ENCODE data around the gene TMEM237.

Gene TMEM237

DNA sequence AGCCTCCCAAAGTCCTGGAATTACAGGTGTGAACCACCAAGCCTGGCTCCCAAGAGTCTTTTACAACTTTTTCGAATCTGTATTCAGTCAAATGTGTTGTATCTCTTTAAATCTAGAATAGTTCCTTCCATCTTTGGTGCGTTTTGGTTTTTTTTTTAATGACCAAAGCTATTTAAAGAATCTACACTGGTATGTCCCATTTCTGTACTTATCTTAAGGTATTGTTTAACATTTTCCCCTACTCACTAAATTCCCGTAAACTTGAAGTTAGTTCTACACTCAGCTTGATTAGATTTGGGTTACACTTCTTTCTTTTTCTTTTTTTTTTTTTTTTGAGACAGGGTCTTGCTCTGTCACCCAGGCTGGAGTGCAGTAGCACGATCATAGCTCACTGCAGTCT is 63.8 kb downstream of the TMEM237 start:
- H3K4me1 ChIP-seq: no peaks in the 10 kb centered on the region
- DNase-seq: no peak
- TF ChIP-seq, protein P1, sequence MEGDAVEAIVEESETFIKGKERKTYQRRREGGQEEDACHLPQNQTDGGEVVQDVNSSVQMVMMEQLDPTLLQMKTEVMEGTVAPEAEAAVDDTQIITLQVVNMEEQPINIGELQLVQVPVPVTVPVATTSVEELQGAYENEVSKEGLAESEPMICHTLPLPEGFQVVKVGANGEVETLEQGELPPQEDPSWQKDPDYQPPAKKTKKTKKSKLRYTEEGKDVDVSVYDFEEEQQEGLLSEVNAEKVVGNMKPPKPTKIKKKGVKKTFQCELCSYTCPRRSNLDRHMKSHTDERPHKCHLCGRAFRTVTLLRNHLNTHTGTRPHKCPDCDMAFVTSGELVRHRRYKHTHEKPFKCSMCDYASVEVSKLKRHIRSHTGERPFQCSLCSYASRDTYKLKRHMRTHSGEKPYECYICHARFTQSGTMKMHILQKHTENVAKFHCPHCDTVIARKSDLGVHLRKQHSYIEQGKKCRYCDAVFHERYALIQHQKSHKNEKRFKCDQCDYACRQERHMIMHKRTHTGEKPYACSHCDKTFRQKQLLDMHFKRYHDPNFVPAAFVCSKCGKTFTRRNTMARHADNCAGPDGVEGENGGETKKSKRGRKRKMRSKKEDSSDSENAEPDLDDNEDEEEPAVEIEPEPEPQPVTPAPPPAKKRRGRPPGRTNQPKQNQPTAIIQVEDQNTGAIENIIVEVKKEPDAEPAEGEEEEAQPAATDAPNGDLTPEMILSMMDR (IDR thresholded peaks at IDR 0.05; ENCODE audit: low read depth, low read length): no peak
- no peaks in the 10 kb centered on the region for H3K36me3 ChIP-seq
- H3K27me3 ChIP-seq: no peaks in the 10 kb centered on the region
- no peaks in the 10 kb centered on the region for H3K9me3 ChIP-seq
- H3K4me3 ChIP-seq (ENCODE audit: low read depth, low read length): no peak overlapping the region

DNA sequence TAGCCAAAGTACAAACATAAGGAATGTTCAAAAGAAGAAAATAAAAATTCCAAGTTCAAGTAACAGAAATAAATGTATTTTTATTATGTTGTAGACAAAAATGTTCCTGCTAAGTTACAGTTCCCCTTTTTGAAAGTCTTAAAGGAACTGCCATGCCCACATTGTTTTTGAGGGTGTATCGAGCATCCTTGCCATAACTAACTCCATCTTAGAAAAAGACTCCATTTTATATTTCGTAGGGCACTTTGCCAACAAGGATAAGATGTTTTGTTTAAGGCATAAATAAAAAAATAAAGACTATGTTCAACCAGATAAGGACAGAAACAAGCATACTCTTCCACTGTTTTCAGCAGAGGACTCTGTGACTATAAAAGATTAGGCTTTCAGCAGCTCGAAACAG is 67.3 kb downstream of the TMEM237 start:
- Histone ChIP-seq H3K27me3 (no peaks in the 10 kb centered on the region), H3K4me1 (no peaks in the 10 kb centered on the region), H3K36me3 (no peaks in the 10 kb centered on the region), H3K4me3 (ENCODE audit: low read depth, low read length) (no peak overlapping the region), H3K9me3 (no peaks in the 10 kb centered on the region)
- TF ChIP-seq, protein P1 (IDR thresholded peaks at IDR 0.05; ENCODE audit: low read depth, low read length): no peak
- no peak for DNase-seq

DNA sequence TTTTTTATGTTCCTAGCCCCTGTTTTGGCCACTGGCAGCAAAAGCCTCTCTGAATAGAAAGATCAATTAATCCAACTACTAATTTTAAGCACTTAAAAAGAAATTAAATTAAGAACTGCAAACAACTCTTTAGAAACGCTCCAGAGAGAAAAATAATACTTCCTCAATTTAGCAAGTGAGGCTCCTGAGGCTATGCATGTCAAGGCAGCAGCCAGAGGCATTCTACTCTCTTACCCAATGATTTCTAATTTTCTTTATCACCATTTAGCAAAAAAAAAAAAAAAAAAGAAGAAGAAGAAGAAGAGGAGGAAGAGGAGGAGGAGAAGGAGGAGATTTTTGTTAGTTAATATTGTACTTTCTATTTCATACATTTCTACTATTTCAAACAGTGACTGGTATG is 68.5 kb downstream of the TMEM237 start:
- H3K27me3 ChIP-seq: no peaks in the 10 kb centered on the region
- no peaks in the 10 kb centered on the region for H3K9me3 ChIP-seq
- TF ChIP-seq, protein P1 (IDR thresholded peaks at IDR 0.05; ENCODE audit: low read depth, low read length): no peak
- H3K36me3 ChIP-seq: no peaks in the 10 kb centered on the region
- H3K4me3 ChIP-seq (ENCODE audit: low read depth, low read length): no peak overlapping the region
- no peak for DNase-seq
- no peaks in the 10 kb centered on the region for H3K4me1 ChIP-seq

DNA sequence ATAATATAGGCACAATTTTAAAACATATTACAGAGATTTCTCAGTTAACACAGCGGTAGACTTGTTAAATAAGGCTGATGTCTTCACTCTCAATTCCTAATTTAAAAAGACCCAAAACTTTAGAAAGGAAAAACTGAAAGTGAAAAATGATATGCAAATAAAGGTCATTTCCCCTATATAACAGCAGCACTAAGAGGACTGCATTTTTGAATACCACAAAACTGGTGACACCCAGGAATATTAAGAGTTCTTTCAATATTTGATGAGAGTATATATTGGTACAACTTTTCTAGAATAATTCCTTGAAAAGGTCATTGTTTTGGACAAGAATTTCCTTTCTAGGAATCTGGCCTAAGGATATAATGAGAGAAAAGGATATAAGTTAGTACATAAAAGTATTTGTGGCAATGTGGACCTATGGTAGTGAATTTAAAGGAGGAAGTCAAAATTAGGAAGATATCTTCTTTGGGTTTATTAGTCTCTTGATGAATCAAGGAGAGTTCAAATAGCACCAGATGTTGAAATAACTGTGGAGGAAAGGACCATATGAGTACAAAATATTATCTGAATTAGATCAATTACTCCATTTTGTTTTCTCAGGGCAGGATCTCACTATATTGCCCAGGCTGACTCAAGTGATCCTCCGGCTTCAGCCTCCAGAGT is 70.3 kb downstream of the TMEM237 start:
- Histone ChIP-seq H3K9me3 (no peaks in the 10 kb centered on the region), H3K4me3 (ENCODE audit: low read depth, low read length) (no peak overlapping the region), H3K27me3 (no peaks in the 10 kb centered on the region), H3K4me1 (no peaks in the 10 kb centered on the region), H3K36me3 (no peaks in the 10 kb centered on the region)
- no peak for DNase-seq
- TF ChIP-seq, protein P1 (IDR thresholded peaks at IDR 0.05; ENCODE audit: low read depth, low read length): no peak
